H9 (cell line): ENCODE results near the gene CCDC142. TPM values are rescaled to one million over a fixed set of nuclear protein-coding genes. Genes with fewer than 3 reads are reported as not detected.
"Not testable (repeated sequence)": the region's sequence is repeated elsewhere in the genome, so short reads cannot be mapped to it uniquely, and the experiment has no call there.

Source experiments
- DNase-seq: peaks from one replicate; pipeline ENCODE4 v3.0.0-alpha.2; 2017
- H2AFZ ChIP-seq: one replicate; pipeline ENCODE4 v1.6.1; 2013; ENCODE audit warnings: mild to moderate bottlenecking, low read length, control low read depth, moderate library complexity
- H2AK5ac ChIP-seq: 2 replicates; pipeline ENCODE4 v1.6.1; 2013; ENCODE audit warnings: low read length, control low read depth, mixed read lengths; ENCODE audit not compliant: insufficient read length
- H2BK120ac ChIP-seq: one replicate; pipeline ENCODE4 v1.6.1; 2013; ENCODE audit warnings: low read depth, mild to moderate bottlenecking, low read length, control low read depth, inconsistent platforms; ENCODE audit not compliant: poor library complexity, severe bottlenecking
- H2BK12ac ChIP-seq: 2 replicates; pipeline ENCODE4 v1.6.1; 2013; ENCODE audit warnings: low read length, control low read depth, mixed read lengths, low read depth; ENCODE audit not compliant: insufficient read length
- H2BK15ac ChIP-seq: 2 replicates; pipeline ENCODE4 v1.6.1; 2013; ENCODE audit warnings: low read depth, low read length, control low read depth
- H2BK20ac ChIP-seq: one replicate; pipeline ENCODE4 v1.6.1; 2013; ENCODE audit warnings: low read depth, mild to moderate bottlenecking, low read length, control low read depth, inconsistent platforms; ENCODE audit not compliant: poor library complexity, severe bottlenecking
- H2BK5ac ChIP-seq: 2 replicates; pipeline ENCODE4 v1.6.1; 2013; ENCODE audit warnings: low read length, control low read depth, mixed read lengths; ENCODE audit not compliant: insufficient read length
- H3K14ac ChIP-seq: 2 replicates; pipeline ENCODE4 v1.6.1; 2013; ENCODE audit warnings: low read length, control low read depth; ENCODE audit not compliant: insufficient read depth
- H3K18ac ChIP-seq: 2 replicates; pipeline ENCODE4 v1.6.1; 2013; ENCODE audit warnings: low read depth, mild to moderate bottlenecking, mixed read lengths, low read length, control low read depth; ENCODE audit not compliant: insufficient read length
- H3K23ac ChIP-seq: 2 replicates; pipeline ENCODE4 v1.6.1; 2013; ENCODE audit warnings: low read length, control low read depth, mixed read lengths, low read depth; ENCODE audit not compliant: insufficient read length
- H3K23me2 ChIP-seq: 2 replicates; pipeline ENCODE4 v1.6.1; 2013; ENCODE audit warnings: low read depth, mild to moderate bottlenecking, mixed read lengths, low read length, control low read depth; ENCODE audit not compliant: insufficient read length, poor library complexity, severe bottlenecking
- H3K27ac ChIP-seq: 2 replicates; pipeline ENCODE4 v1.5.1; 2013; ENCODE audit warnings: low read length, control low read depth, mixed read lengths, low read depth; ENCODE audit not compliant: insufficient read length
- H3K27me3 ChIP-seq: 2 replicates; pipeline ENCODE4 v1.6.1; 2013; ENCODE audit warnings: low read length, control low read depth, inconsistent platforms; ENCODE audit not compliant: insufficient read depth
- H3K4ac ChIP-seq: 2 replicates; pipeline ENCODE4 v1.6.1; 2013; ENCODE audit warnings: low read depth, mild to moderate bottlenecking, control low read depth, inconsistent platforms, low read length, moderate library complexity
- H3K4me1 ChIP-seq: 2 replicates; pipeline ENCODE4 v1.6.1; 2013; ENCODE audit warnings: low read length, control low read depth, inconsistent platforms; ENCODE audit not compliant: insufficient read depth
- H3K4me2 ChIP-seq: 2 replicates; pipeline ENCODE4 v1.6.1; 2013; ENCODE audit warnings: low read length, control low read depth, mixed read lengths; ENCODE audit not compliant: insufficient read length, insufficient read depth
- H3K56ac ChIP-seq: 2 replicates; pipeline ENCODE4 v1.6.1; 2013; ENCODE audit warnings: low read depth, mild to moderate bottlenecking, mixed read lengths, low read length, control low read depth; ENCODE audit not compliant: insufficient read length
- H3K79me1 ChIP-seq: 2 replicates; pipeline ENCODE4 v1.6.1; 2013; ENCODE audit warnings: low read depth, mild to moderate bottlenecking, moderate library complexity, low read length, control low read depth, inconsistent platforms; ENCODE audit not compliant: insufficient read depth, poor library complexity, severe bottlenecking
- H3K79me2 ChIP-seq: 2 replicates; pipeline ENCODE4 v1.6.1; 2013; ENCODE audit warnings: low read length, control low read depth, inconsistent platforms; ENCODE audit not compliant: insufficient read depth
- H3K9ac ChIP-seq: 2 replicates; pipeline ENCODE4 v1.6.1; 2013; ENCODE audit warnings: low read length, control low read depth, mixed read lengths; ENCODE audit not compliant: insufficient read length; ENCODE audit errors: extremely low read depth
- H3K9me3 ChIP-seq: one replicate; pipeline ENCODE4 v1.6.1; 2013; ENCODE audit warnings: low read depth, low read length, inconsistent platforms; ENCODE audit not compliant: control insufficient read depth
- H3T11ph ChIP-seq: one replicate; pipeline ENCODE4 v1.6.1; 2013; ENCODE audit warnings: mild to moderate bottlenecking, low read length, control low read depth, inconsistent platforms
- H4K20me1 ChIP-seq: one replicate; pipeline ENCODE4 v1.6.1; 2013; ENCODE audit not compliant: control insufficient read depth, insufficient read length, insufficient read depth
- H4K5ac ChIP-seq: 2 replicates; pipeline ENCODE4 v1.6.1; 2013; ENCODE audit warnings: low read depth, mild to moderate bottlenecking, mixed read lengths, low read length, control low read depth; ENCODE audit not compliant: insufficient read length
- H4K8ac ChIP-seq: replicated peaks from 2 replicates; pipeline ENCODE4 v1.6.1; 2013; ENCODE audit warnings: low read length, control low read depth, mixed read lengths, low read depth; ENCODE audit not compliant: insufficient read length
- H4K91ac ChIP-seq: 2 replicates; pipeline ENCODE4 v1.6.1; 2013; ENCODE audit warnings: low read depth, mild to moderate bottlenecking, moderate library complexity, mixed read lengths, low read length, control low read depth; ENCODE audit not compliant: insufficient read length
- H3K27ac Mint-ChIP-seq, 3 experiments: 2 replicates in 2 of 3; 3 replicates in 1 of 3; pipeline ENCODE4 v1.8.0; 2020 to 2021; ENCODE audit warnings: mixed read lengths in 3 of 3, mild to moderate bottlenecking in 1 of 3, moderate library complexity in 1 of 3
- H3K27me3 Mint-ChIP-seq: 2 replicates; pipeline ENCODE4 v1.8.0; 2021; ENCODE audit warnings: low read depth, mild to moderate bottlenecking, moderate library complexity, mixed read lengths
- H3K36me3 Mint-ChIP-seq, 3 experiments: 2 replicates in 2 of 3; 3 replicates in 1 of 3; pipeline ENCODE4 v1.8.0; 2020 to 2021; ENCODE audit warnings: low read depth in 3 of 3, mixed read lengths in 3 of 3; ENCODE audit not compliant: insufficient read depth in 1 of 3
- H3K4me1 Mint-ChIP-seq, 2 experiments: 2 replicates each; pipeline ENCODE4 v1.8.0; 2020; ENCODE audit warnings: mixed read lengths in 2 of 2
- H3K4me3 Mint-ChIP-seq, 2 experiments: 2 replicates in 1 of 2; 3 replicates in 1 of 2; pipeline ENCODE4 v1.8.0; 2020 to 2021; ENCODE audit warnings: mild to moderate bottlenecking in 2 of 2, mixed read lengths in 2 of 2, moderate library complexity in 1 of 2
- H3K9me3 Mint-ChIP-seq, 2 experiments: 2 replicates in 1 of 2; 3 replicates in 1 of 2; pipeline ENCODE4 v1.8.0; 2020; ENCODE audit warnings: mild to moderate bottlenecking in 2 of 2, mixed read lengths in 2 of 2, moderate library complexity in 1 of 2
- WGBS: extraction: QIAGEN DNeasy Blood & Tissue Kit; methylation state at CpG from one replicate; pipeline ENCODE4 v1.1.7; 2013; ENCODE audit warnings: missing lambda C conversion rate, low lambda C conversion rate, mixed read lengths; ENCODE audit not compliant: insufficient read length; ENCODE audit errors: extremely low coverage; 5-methylcytosine and 5-hydroxymethylcytosine counted together
- total RNA-seq: library from RNA; stranded (reverse); gene quantifications from 2 replicates; pipeline ENCODE4 v1.2.1, GENCODE V29; 2021

The CCDC142 gene
- total RNA-seq, 1 experiment from 2014 or later = 21.5 TPM

GRCh38 chr2:74459503-74460118 is 23.2 kb downstream of the CCDC142 start:
- not testable (repeated sequence) for H3K9me3 ChIP-seq, H3K14ac ChIP-seq, H2BK20ac ChIP-seq, H3K27ac ChIP-seq, H3K9ac ChIP-seq, H2BK15ac ChIP-seq, DNase-seq, H3K18ac ChIP-seq, H3T11ph ChIP-seq, H4K8ac ChIP-seq, H3K79me1 ChIP-seq, H4K5ac ChIP-seq, H2BK12ac ChIP-seq, H3K56ac ChIP-seq, H3K4me1 ChIP-seq, H2AK5ac ChIP-seq, H4K91ac ChIP-seq, H3K27ac Mint-ChIP-seq, H3K27me3 Mint-ChIP-seq, H4K20me1 ChIP-seq, H2BK5ac ChIP-seq, H3K27me3 ChIP-seq, H3K4ac ChIP-seq, H3K79me2 ChIP-seq, H3K23ac ChIP-seq, H3K9me3 Mint-ChIP-seq, H2AFZ ChIP-seq, H2BK120ac ChIP-seq
- Histone ChIP-seq H3K23me2 (peaks cover 18% of the 10 kb centered on the region), H3K4me2 (peak overlapping the region; percentile 97)
- Mint-ChIP-seq H3K4me1 (peaks cover 30 to 35% of the 10 kb centered on the region in 2 experiments), H3K4me3 (peak overlapping the region; percentile 96 to 97), H3K36me3 (peaks cover 10 to 29% (median 28%) of the 10 kb centered on the region in 3 experiments; a peak in 6 of 7 replicates)
- WGBS = no CpG with 5 or more reads among the region's 13 CpGs
